K562 (cell line): Measurements from ENCODE around the gene RCOR1.

Experiments
- BCL6 ChIP-seq: fragments of 250-450 bp; sonication (Bioruptor Pico); IDR thresholded peaks from 2 replicates; pipeline ENCODE4 v1.4.0; 2020
- CTCF ChIP-seq, 3 experiments: IDR thresholded peaks in 2 of 3; conservative IDR thresholded peaks in 1 of 3; 2 replicates each; pipeline ENCODE4 v1.5.1; 2011 to 2012; ENCODE audit warnings: low read length in 3 of 3, mild to moderate bottlenecking in 3 of 3, control low read depth in 2 of 3, improper control_type of control experiment in 1 of 3, inconsistent platforms in 1 of 3, low read depth in 1 of 3, mixed read lengths in 1 of 3, moderate library complexity in 1 of 3; ENCODE audit not compliant: insufficient read depth in 2 of 3
- EP300 ChIP-seq: IDR thresholded peaks from 2 replicates; pipeline ENCODE4 v1.6.1; 2012; ENCODE audit warnings: low read length, improper control_type of control experiment
- POLR2AphosphoS5 ChIP-seq: IDR thresholded peaks from 2 replicates; pipeline ENCODE4 v1.6.1; 2011; ENCODE audit warnings: mild to moderate bottlenecking, low read depth, low read length, moderate library complexity; ENCODE audit not compliant: control insufficient read depth, insufficient read depth
- RUNX1 ChIP-seq: sonication (generic); IDR thresholded peaks from 2 replicates; pipeline ENCODE4 v1.6.1; 2016; ENCODE audit warnings: antibody characterized with exemption, low read depth
- TF ChIP-seq, protein P1 (sequence below): fragments of 450-650 bp; conservative IDR thresholded peaks from 2 replicates; pipeline ENCODE4 v1.6.1; 2016; ENCODE audit warnings: missing genetic modification characterization, low read depth, mild to moderate bottlenecking, control low read depth, missing compliant biosample characterization
- TF ChIP-seq, protein P2 (sequence below), 2 experiments: fragments of 450-650 bp; formaldehyde crosslinking in 1 of 2; IDR thresholded peaks; 2 replicates each; pipeline versions ENCODE4 v1.4.0 to v1.6.1; 2014 to 2020; ENCODE audit warnings: mild to moderate bottlenecking in 2 of 2, borderline replicate concordance in 1 of 2, low read depth in 1 of 2
- TF ChIP-seq, protein P3 (sequence below): fragments of 450-650 bp; IDR thresholded peaks from 2 replicates; pipeline ENCODE4 v1.6.1; 2017; ENCODE audit warnings: mild to moderate bottlenecking, moderate library complexity
- TF ChIP-seq, protein P4 (sequence below), 2 experiments: IDR thresholded peaks in 1 of 2; conservative IDR thresholded peaks in 1 of 2; 2 replicates each; pipeline ENCODE4 v1.6.1; 2016; ENCODE audit warnings: low read depth in 2 of 2, mild to moderate bottlenecking in 1 of 2, missing compliant biosample characterization in 1 of 2, missing genetic modification characterization in 1 of 2, moderate library complexity in 1 of 2

- TF ChIP-seq, protein P1, sequence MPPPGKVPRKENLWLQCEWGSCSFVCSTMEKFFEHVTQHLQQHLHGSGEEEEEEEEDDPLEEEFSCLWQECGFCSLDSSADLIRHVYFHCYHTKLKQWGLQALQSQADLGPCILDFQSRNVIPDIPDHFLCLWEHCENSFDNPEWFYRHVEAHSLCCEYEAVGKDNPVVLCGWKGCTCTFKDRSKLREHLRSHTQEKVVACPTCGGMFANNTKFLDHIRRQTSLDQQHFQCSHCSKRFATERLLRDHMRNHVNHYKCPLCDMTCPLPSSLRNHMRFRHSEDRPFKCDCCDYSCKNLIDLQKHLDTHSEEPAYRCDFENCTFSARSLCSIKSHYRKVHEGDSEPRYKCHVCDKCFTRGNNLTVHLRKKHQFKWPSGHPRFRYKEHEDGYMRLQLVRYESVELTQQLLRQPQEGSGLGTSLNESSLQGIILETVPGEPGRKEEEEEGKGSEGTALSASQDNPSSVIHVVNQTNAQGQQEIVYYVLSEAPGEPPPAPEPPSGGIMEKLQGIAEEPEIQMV (tag) = no peak
- TF ChIP-seq POLR2AphosphoS5 (no peak), EP300 (no peak), CTCF (IDR thresholded peaks at IDR 0.05 in 2 of 3, conservative IDR thresholded peaks at IDR 0.05 in 1 of 3; ENCODE audit: insufficient read depth in 2 of 3, low read depth in 1 of 3, low read length in 3 of 3) (no peak), RUNX1 (no peak), BCL6 (CRISPR knock-in tag) (no peak)
- TF ChIP-seq, protein P2, sequence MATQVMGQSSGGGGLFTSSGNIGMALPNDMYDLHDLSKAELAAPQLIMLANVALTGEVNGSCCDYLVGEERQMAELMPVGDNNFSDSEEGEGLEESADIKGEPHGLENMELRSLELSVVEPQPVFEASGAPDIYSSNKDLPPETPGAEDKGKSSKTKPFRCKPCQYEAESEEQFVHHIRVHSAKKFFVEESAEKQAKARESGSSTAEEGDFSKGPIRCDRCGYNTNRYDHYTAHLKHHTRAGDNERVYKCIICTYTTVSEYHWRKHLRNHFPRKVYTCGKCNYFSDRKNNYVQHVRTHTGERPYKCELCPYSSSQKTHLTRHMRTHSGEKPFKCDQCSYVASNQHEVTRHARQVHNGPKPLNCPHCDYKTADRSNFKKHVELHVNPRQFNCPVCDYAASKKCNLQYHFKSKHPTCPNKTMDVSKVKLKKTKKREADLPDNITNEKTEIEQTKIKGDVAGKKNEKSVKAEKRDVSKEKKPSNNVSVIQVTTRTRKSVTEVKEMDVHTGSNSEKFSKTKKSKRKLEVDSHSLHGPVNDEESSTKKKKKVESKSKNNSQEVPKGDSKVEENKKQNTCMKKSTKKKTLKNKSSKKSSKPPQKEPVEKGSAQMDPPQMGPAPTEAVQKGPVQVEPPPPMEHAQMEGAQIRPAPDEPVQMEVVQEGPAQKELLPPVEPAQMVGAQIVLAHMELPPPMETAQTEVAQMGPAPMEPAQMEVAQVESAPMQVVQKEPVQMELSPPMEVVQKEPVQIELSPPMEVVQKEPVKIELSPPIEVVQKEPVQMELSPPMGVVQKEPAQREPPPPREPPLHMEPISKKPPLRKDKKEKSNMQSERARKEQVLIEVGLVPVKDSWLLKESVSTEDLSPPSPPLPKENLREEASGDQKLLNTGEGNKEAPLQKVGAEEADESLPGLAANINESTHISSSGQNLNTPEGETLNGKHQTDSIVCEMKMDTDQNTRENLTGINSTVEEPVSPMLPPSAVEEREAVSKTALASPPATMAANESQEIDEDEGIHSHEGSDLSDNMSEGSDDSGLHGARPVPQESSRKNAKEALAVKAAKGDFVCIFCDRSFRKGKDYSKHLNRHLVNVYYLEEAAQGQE (IDR thresholded peaks at IDR 0.05; ENCODE audit: borderline replicate concordance) = no peak
- TF ChIP-seq, protein P2 (CRISPR knock-in tag; IDR thresholded peaks at IDR 0.05; ENCODE audit: low read depth) = no peak
- TF ChIP-seq, protein P3, sequence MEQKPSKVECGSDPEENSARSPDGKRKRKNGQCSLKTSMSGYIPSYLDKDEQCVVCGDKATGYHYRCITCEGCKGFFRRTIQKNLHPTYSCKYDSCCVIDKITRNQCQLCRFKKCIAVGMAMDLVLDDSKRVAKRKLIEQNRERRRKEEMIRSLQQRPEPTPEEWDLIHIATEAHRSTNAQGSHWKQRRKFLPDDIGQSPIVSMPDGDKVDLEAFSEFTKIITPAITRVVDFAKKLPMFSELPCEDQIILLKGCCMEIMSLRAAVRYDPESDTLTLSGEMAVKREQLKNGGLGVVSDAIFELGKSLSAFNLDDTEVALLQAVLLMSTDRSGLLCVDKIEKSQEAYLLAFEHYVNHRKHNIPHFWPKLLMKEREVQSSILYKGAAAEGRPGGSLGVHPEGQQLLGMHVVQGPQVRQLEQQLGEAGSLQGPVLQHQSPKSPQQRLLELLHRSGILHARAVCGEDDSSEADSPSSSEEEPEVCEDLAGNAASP = no peak
- TF ChIP-seq, protein P4, sequence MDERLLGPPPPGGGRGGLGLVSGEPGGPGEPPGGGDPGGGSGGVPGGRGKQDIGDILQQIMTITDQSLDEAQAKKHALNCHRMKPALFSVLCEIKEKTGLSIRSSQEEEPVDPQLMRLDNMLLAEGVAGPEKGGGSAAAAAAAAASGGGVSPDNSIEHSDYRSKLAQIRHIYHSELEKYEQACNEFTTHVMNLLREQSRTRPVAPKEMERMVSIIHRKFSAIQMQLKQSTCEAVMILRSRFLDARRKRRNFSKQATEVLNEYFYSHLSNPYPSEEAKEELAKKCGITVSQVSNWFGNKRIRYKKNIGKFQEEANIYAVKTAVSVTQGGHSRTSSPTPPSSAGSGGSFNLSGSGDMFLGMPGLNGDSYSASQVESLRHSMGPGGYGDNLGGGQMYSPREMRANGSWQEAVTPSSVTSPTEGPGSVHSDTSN (CRISPR knock-in tag; IDR thresholded peaks at IDR 0.05; ENCODE audit: low read depth) = no peak
- TF ChIP-seq, protein P4 (tag; conservative IDR thresholded peaks at IDR 0.05; ENCODE audit: low read depth) = no peak
These were observed 157.2 kb downstream of the RCOR1 start for GRCh38 chr14:102749393-102750305.
